Caco-2 (cell line): ENCODE measurements around the gene NUDT7. TPM values are rescaled to one million over a fixed set of nuclear protein-coding genes. Genes with fewer than 3 reads are reported as not detected.

Experiments
- BruUV-seq: library from RNA; stranded (reverse); fragments of 400-500 nt; replicated peaks from 2 replicates; lab custom pipeline; 2021; lab: Mats Ljungman, UMichigan
- CTCF ChIA-PET: fragments of 300-600 bp; sonication (Branson Sonifier 250); formaldehyde crosslinking; loops from one replicate; lab custom pipeline; 2022; ENCODE audit warnings: antibody characterized with exemption; lab: Charles Lee
- POLR2A ChIA-PET: fragments of 300-600 bp; sonication (Branson Sonifier 250); formaldehyde crosslinking; loops from one replicate; lab custom pipeline; 2022; ENCODE audit warnings: antibody characterized with exemption; lab: Charles Lee
- DNase-seq, 2 experiments: peaks; one replicate each; pipeline versions ENCODE4 v3.0.0 to v3.0.0-alpha.2; 2020 to 2022
- H3K27me3 ChIP-seq: replicated peaks from 2 replicates; pipeline ENCODE4 v1.6.0; 2011; ENCODE audit warnings: low read length; ENCODE audit not compliant: control insufficient read depth, insufficient read depth
- H3K36me3 ChIP-seq: 2 replicates; pipeline ENCODE4 v1.5.1; 2011; ENCODE audit warnings: low read length; ENCODE audit not compliant: control insufficient read depth, insufficient read depth
- H3K4me1 ChIP-seq: fragments of 250-450 bp; sonication (Bioruptor Pico); 2 replicates; pipeline ENCODE4 v1.5.1; 2020; ENCODE audit warnings: mild to moderate bottlenecking
- H3K4me3 ChIP-seq: 2 replicates; pipeline ENCODE4 v1.5.1; 2011; ENCODE audit warnings: low read depth, mild to moderate bottlenecking, control low read depth, low read length
- H3K9me3 ChIP-seq: fragments of 250-450 bp; sonication (Bioruptor Pico); 2 replicates; pipeline ENCODE4 v1.5.1; 2020; ENCODE audit warnings: mild to moderate bottlenecking, moderate library complexity
- H3K27ac Mint-ChIP-seq: one replicate; pipeline ENCODE4 v1.8.0; 2022; ENCODE audit warnings: mixed read lengths; ENCODE audit not compliant: unreplicated experiment
- H3K27me3 Mint-ChIP-seq: one replicate; pipeline ENCODE4 v1.8.0; 2022; ENCODE audit warnings: mixed read lengths; ENCODE audit not compliant: insufficient read depth, unreplicated experiment
- H3K36me3 Mint-ChIP-seq: one replicate; pipeline ENCODE4 v1.8.0; 2022; ENCODE audit warnings: mild to moderate bottlenecking, mixed read lengths; ENCODE audit not compliant: insufficient read depth, unreplicated experiment
- H3K4me1 Mint-ChIP-seq: one replicate; pipeline ENCODE4 v1.8.0; 2022; ENCODE audit warnings: low read depth, mixed read lengths; ENCODE audit not compliant: unreplicated experiment
- H3K4me3 Mint-ChIP-seq: one replicate; pipeline ENCODE4 v1.8.0; 2022; ENCODE audit warnings: mild to moderate bottlenecking, moderate library complexity, mixed read lengths; ENCODE audit not compliant: unreplicated experiment
- H3K9me3 Mint-ChIP-seq: one replicate; pipeline ENCODE4 v1.8.0; 2022; ENCODE audit warnings: mixed read lengths; ENCODE audit not compliant: unreplicated experiment
- intact Hi-C: fragments of 100-400 bp; cut with micrococcal nuclease; formaldehyde crosslinking; loops from one replicate; pipeline ENCODE4 v1.10.0; 2022; ENCODE audit not compliant: unreplicated experiment
- total RNA-seq: library from RNA; stranded (reverse); gene quantifications from 2 replicates; pipeline ENCODE4 v1.2.3, GENCODE V29; 2022
- TF ChIP-seq, protein P1 (sequence below), 2 experiments: fragments of 200-600 bp in 1 of 2; IDR thresholded peaks; 1 replicate in 1 of 2; 2 replicates in 1 of 2; pipeline versions ENCODE4 v1.5.1 to v1.8.0; 2011 to 2022; ENCODE audit warnings: antibody characterized with exemption in 1 of 2, control low read depth in 1 of 2, inconsistent platforms in 1 of 2, low read depth in 1 of 2, low read length in 1 of 2, mild to moderate bottlenecking in 1 of 2, moderate library complexity in 1 of 2; ENCODE audit not compliant: insufficient read depth in 1 of 2, severe bottlenecking in 1 of 2, unreplicated experiment in 1 of 2

NUDT7 gene
- total RNA-seq, 1 experiment from 2014 or later: 6.9 TPM

GRCh38 chr16:77721752-77722308, 484 bp upstream of the NUDT7 start:
- Histone ChIP-seq H3K36me3 (no peaks in the 10 kb centered on the region), H3K27me3 (no peaks in the 10 kb centered on the region), H3K4me1 (no peaks in the 10 kb centered on the region; the same call in 1 of the 2 replicates), H3K4me3 (peak overlapping the region; percentile 21), H3K9me3 (no peaks in the 10 kb centered on the region)
- peaks cover 7% of the 10 kb centered on the region for H3K4me1 Mint-ChIP-seq
- ChIA-PET POLR2A (interaction anchor here (0.6 kb wide), 1 partner anchor 58 kb away, joined by 5 read pairs; no protein-coding TSS in a partner anchor), CTCF (interaction anchor here (0.6 to 0.9 kb wide), 5 partner anchors 47 to 557 kb away, joined by 3 to 7 read pairs (median 3); no protein-coding TSS in a partner anchor)
- peak in 1 of 2 experiments; percentile 4 for DNase-seq
- H3K27ac Mint-ChIP-seq: peak overlapping the region; percentile 71
- TF ChIP-seq, protein P1, sequence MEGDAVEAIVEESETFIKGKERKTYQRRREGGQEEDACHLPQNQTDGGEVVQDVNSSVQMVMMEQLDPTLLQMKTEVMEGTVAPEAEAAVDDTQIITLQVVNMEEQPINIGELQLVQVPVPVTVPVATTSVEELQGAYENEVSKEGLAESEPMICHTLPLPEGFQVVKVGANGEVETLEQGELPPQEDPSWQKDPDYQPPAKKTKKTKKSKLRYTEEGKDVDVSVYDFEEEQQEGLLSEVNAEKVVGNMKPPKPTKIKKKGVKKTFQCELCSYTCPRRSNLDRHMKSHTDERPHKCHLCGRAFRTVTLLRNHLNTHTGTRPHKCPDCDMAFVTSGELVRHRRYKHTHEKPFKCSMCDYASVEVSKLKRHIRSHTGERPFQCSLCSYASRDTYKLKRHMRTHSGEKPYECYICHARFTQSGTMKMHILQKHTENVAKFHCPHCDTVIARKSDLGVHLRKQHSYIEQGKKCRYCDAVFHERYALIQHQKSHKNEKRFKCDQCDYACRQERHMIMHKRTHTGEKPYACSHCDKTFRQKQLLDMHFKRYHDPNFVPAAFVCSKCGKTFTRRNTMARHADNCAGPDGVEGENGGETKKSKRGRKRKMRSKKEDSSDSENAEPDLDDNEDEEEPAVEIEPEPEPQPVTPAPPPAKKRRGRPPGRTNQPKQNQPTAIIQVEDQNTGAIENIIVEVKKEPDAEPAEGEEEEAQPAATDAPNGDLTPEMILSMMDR (IDR thresholded peaks at IDR 0.05; ENCODE audit: insufficient read depth in 1 of 2, low read depth in 1 of 2, low read length in 1 of 2, severe bottlenecking in 1 of 2, unreplicated experiment in 1 of 2): no peak
- H3K9me3 Mint-ChIP-seq: no peaks in the 10 kb centered on the region
- H3K27me3 Mint-ChIP-seq: no peaks in the 10 kb centered on the region
- peak overlapping the region; percentile 70 for H3K4me3 Mint-ChIP-seq
- intact Hi-C loops: loop anchor here (1.0 to 2.0 kb wide), 3 partner anchors 27 to 377 kb away; partner anchors contain the start of genes VAT1L and WWOX
- no peaks in the 10 kb centered on the region for H3K36me3 Mint-ChIP-seq
- no TSS peak for BruUV-seq

GRCh38 chr16:77723108-77723514, 797 bp downstream of the NUDT7 start:
- ChIA-PET CTCF (no interaction called here), POLR2A (no interaction called here)
- Mint-ChIP-seq H3K9me3 (no peaks in the 10 kb centered on the region), H3K4me3 (peak overlapping the region; percentile 70), H3K4me1 (peaks cover 7% of the 10 kb centered on the region), H3K27me3 (no peaks in the 10 kb centered on the region), H3K27ac (peak overlapping the region; percentile 71), H3K36me3 (no peaks in the 10 kb centered on the region)
- no peaks in the 10 kb centered on the region for H3K27me3 ChIP-seq
- BruUV-seq: TSS peak; percentile 56
- H3K9me3 ChIP-seq: no peaks in the 10 kb centered on the region
- DNase-seq: no peak
- TF ChIP-seq, protein P1 (IDR thresholded peaks at IDR 0.05; ENCODE audit: insufficient read depth in 1 of 2, low read depth in 1 of 2, low read length in 1 of 2, severe bottlenecking in 1 of 2, unreplicated experiment in 1 of 2): no peak
- H3K4me1 ChIP-seq: no peaks in the 10 kb centered on the region; the same call in 1 of the 2 replicates
- H3K36me3 ChIP-seq: no peaks in the 10 kb centered on the region
- peak overlapping the region; percentile 55 for H3K4me3 ChIP-seq
- intact Hi-C loops: loop anchor here (2.0 kb wide), 2 partner anchors 26 to 376 kb away; partner anchors contain the start of gene WWOX

- CTCF ChIA-PET: no interaction called here
- POLR2A ChIA-PET: no interaction called here
- H3K27ac Mint-ChIP-seq: no peak overlapping the region
Observed at GRCh38 chr16:77724174-77724573, 1.9 kb downstream of the NUDT7 start.

More at GRCh38 chr16:77724174-77724573, 1.9 kb downstream of the NUDT7 start:
- no peaks in the 10 kb centered on the region; the same call in 1 of the 2 replicates for H3K4me1 ChIP-seq
- TF ChIP-seq, protein P1 (IDR thresholded peaks at IDR 0.05; ENCODE audit: insufficient read depth in 1 of 2, low read depth in 1 of 2, low read length in 1 of 2, severe bottlenecking in 1 of 2, unreplicated experiment in 1 of 2): no peak
- Mint-ChIP-seq H3K27me3 (no peaks in the 10 kb centered on the region), H3K4me1 (peaks cover 7% of the 10 kb centered on the region), H3K4me3 (peak overlapping the region; percentile 37), H3K9me3 (no peaks in the 10 kb centered on the region), H3K36me3 (no peaks in the 10 kb centered on the region)
- no peaks in the 10 kb centered on the region for H3K9me3 ChIP-seq
- no peak for DNase-seq
- no peak overlapping the region for H3K4me3 ChIP-seq
- no TSS peak for BruUV-seq
- no peaks in the 10 kb centered on the region for H3K27me3 ChIP-seq
- H3K36me3 ChIP-seq: no peaks in the 10 kb centered on the region
- intact Hi-C loops: no loop called here
